Myometrial cell (primary cell): ENCODE measurements around the gene NT5M. TPM values are rescaled to one million over a fixed set of nuclear protein-coding genes. Genes with fewer than 3 reads are reported as not detected.

Experiments used
- total RNA-seq: library from RNA; depleted of rRNA; stranded (reverse); fragments of >200 nt; gene quantifications from 2 replicates; pipeline ENCODE4 v1.2.3, GENCODE V29; 2015

NT5M gene
- 2.8 and 3.5 TPM in 2 replicates for total RNA-seq

GRCh38 chr17:17303010-17303846 lies at the start of gene NT5M:
TSS of gene NT5M (plus strand) at chr17:17303373. CDS start at chr17:17303551, 178 bp downstream.

DNA sequence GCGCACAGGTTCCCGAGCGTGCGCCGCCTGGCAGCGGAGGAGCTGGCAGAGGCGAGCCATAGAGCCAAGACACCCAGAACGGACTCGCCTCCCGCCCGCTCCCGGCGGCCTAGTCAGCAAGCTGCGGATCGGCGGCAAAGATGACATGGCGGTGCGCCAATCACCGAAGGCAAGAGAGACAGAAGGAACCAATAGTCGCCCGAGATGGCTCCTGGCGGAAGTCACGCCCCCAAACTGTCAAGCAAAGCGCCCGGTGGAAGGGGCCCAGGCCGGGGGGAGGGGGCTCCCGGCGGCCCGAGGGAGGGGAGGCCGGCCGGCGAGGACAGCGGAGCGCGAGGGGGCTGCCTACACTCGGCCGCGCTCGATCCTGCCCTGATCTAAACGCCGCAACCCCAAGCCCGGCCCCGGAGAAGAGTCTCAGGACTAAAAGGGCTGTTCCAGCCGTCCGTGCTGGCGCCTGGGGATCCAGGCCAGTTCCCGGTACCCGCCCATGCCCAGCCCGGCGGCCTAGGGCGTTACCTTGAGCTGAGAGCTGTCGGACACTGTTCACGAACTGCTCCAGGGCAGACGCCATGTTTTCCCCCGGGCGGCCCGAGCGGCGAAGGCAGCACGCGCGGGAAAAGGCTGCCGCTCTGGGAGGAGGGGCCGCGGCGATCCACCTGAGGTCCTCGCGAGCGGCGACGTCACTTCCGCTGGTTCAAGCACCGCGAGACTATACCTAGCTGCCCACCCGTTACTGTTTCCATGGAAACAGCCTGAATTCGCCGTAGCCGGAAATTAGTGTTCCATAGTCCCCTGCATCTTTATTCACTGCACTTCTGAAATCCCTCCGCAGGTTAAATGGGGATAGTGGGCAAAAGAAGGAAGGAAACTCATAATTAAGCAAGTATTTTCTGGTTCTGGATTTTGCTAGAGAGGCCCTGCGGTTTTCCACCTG lies 22.3 kb upstream of the NT5M start, which contains the start of gene COPS3:
COPS3 (minus strand) TSS at position 634 of the 937 bp plus-strand sequence; CDS start at position 574, 60 bp downstream.

Other genes starting within 250 kb of the NT5M start
- gene PLD6, start 97.0 kb upstream of the NT5M start, total RNA-seq = 1.2 and 2.3 TPM in 2 replicates
- 15.3 and 17.0 TPM in 2 replicates for gene FLCN, start 66.2 kb upstream of the NT5M start, total RNA-seq
- 94.0 and 105 TPM in 2 replicates for gene COPS3, start 22.1 kb upstream of the NT5M start, total RNA-seq
- 11.7 and 14.4 TPM in 2 replicates for gene MED9, start 173.6 kb downstream of the NT5M start, total RNA-seq
- 1.4 and 2.1 TPM in 2 replicates for gene RASD1, start 193.0 kb downstream of the NT5M start, total RNA-seq